ENCODE results near the gene ETV4.

- TF ChIP-seq, protein P1, sequence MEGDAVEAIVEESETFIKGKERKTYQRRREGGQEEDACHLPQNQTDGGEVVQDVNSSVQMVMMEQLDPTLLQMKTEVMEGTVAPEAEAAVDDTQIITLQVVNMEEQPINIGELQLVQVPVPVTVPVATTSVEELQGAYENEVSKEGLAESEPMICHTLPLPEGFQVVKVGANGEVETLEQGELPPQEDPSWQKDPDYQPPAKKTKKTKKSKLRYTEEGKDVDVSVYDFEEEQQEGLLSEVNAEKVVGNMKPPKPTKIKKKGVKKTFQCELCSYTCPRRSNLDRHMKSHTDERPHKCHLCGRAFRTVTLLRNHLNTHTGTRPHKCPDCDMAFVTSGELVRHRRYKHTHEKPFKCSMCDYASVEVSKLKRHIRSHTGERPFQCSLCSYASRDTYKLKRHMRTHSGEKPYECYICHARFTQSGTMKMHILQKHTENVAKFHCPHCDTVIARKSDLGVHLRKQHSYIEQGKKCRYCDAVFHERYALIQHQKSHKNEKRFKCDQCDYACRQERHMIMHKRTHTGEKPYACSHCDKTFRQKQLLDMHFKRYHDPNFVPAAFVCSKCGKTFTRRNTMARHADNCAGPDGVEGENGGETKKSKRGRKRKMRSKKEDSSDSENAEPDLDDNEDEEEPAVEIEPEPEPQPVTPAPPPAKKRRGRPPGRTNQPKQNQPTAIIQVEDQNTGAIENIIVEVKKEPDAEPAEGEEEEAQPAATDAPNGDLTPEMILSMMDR (conservative IDR thresholded peaks at IDR 0.05; ENCODE audit: low read length) = no peak
- TF ChIP-seq EZH2phosphoT487 (IDR thresholded peaks at IDR 0.05; ENCODE audit: borderline replicate concordance) = no peak
These were observed 14.6 kb upstream of the ETV4 start for GRCh38 chr17:43560461-43561427.
